Measurements from ENCODE around the gene CSRP1.
"Not testable (repeated sequence)": the region's sequence is repeated elsewhere in the genome, so short reads cannot be mapped to it uniquely, and the experiment has no call there.

The CSRP1 gene

DNA sequence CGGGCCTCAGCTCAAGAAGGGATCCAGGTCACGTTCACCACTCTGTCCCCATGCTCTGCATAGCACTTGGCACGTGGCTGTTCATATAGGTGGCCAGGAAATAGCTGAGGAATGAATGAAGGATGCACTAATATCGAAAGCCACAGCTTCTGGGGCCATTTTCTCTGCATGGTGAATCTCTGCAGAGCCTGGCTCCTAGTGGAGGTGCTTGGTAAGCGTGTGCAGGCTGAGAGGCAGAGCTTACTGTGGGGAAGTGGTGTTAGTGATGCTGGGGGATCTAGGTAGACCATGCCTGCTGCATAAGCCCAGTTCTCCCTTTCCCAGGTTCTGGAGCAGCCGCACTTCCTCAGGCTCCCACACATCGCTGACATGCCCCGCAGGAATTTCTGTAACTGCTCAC lies 8.3 kb downstream of the CSRP1 start:
- no peak overlapping the region for H3K27ac Mint-ChIP-seq
- H3K27me3 Mint-ChIP-seq = no peaks in the 10 kb centered on the region
- no peaks in the 10 kb centered on the region for H3K9me3 Mint-ChIP-seq (ENCODE audit: low read depth)
- peaks cover 3% of the 10 kb centered on the region for H3K36me3 Mint-ChIP-seq
- H3K4me3 Mint-ChIP-seq = no peak overlapping the region
- peaks cover 8% of the 10 kb centered on the region for H3K4me1 Mint-ChIP-seq (ENCODE audit: low read depth)

DNA sequence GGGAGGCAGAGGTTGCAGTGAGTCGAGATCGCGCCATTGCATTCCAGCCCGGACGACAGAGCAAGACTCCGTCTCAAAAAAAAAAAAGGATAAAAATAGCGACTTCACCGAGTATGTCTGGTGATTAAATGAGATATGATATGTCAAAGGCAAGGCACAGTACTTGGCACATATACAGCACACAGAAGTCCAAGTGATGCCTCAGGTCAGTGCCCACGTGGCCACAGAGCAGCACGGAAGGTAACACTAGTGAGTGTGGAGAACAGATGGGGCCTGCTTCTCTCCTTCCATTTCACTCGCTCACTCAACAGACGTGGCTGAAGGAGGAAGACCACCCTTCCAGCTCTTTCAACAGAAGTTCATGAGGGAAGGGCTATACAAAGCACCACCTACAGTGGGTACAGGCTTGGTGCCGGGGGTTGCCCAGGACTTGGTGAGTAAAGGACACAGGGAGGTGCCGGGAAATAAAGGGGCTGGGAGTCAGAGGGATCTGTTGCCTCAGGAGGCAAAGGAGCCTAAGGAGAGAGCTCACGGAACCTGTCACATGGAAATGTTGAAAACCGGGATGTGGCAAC lies 8.9 kb downstream of the CSRP1 start:
- H3K27me3 Mint-ChIP-seq = no peaks in the 10 kb centered on the region
- no peak overlapping the region for H3K27ac Mint-ChIP-seq
- H3K4me3 Mint-ChIP-seq = no peak overlapping the region
- H3K4me1 Mint-ChIP-seq (ENCODE audit: low read depth) = peaks cover 3% of the 10 kb centered on the region
- H3K36me3 Mint-ChIP-seq = peaks cover 3% of the 10 kb centered on the region
- no peaks in the 10 kb centered on the region for H3K9me3 Mint-ChIP-seq (ENCODE audit: low read depth)

DNA sequence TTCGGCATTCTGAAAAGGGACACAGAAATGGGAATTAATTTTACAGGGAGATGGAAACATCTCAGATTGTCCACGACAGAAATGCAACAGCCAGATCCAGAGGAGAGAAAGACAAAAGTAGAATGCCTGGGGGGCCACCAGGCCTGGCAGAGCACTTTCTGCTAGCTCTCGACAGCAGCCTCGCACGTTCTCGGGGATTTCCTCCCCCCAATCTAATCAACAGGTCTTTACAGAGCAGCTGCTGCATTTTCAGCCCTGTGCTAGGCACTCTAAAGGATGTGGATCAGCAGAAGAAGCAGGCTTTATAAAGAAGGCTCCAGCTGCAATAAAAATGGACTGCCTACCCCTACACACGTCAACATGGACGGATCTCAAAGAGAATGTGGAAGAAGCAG lies 10.6 kb downstream of the CSRP1 start:
- H3K9me3 Mint-ChIP-seq (ENCODE audit: low read depth) = no peaks in the 10 kb centered on the region
- H3K27ac Mint-ChIP-seq = no peak overlapping the region
- H3K4me3 Mint-ChIP-seq = no peak overlapping the region

DNA sequence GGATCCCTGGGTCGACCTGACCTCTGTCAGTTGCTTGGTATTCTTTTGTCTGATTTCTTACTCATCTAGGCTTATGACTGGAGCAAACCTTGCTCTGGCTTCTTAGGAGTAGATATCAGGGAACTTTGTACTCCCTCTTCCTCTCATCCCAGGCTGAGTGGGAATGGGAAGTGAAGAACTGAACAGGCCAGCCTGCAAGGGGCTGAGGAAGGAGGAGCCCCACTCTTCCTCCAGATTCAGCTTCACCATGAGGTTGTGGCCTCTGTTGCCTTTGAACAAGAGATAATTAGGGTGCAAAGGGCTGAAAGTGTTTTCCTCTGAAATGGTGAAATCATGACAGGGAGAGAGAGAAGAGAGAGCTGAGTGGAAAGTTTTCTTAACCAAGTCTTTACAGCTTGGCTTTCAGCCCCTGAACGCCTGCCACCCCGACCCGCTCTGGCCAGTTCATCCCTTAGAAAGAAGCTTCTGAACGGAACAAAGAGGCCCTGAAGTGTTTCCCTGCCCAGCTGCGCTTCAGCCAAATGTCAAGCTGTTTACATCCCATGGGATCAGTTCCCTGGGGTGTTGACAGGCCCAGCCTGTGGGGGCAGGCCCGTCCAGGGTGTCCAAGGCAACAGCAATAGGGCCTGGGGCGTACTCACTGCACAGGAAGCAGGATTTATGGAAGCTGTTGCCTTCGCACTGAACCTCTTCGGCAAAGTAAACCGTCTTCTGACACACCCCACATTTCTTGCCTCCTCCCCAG lies 11.2 kb downstream of the CSRP1 start:
- Mint-ChIP-seq H3K27ac (no peak overlapping the region), H3K4me1 (ENCODE audit: low read depth) (no peaks in the 10 kb centered on the region), H3K9me3 (ENCODE audit: low read depth) (no peaks in the 10 kb centered on the region)

More for the DNA sequence above, 10.6 kb downstream of the CSRP1 start:
- H3K4me1 Mint-ChIP-seq (ENCODE audit: low read depth) = no peaks in the 10 kb centered on the region
- peaks cover 3% of the 10 kb centered on the region for H3K36me3 Mint-ChIP-seq
- H3K27me3 Mint-ChIP-seq = no peaks in the 10 kb centered on the region

DNA sequence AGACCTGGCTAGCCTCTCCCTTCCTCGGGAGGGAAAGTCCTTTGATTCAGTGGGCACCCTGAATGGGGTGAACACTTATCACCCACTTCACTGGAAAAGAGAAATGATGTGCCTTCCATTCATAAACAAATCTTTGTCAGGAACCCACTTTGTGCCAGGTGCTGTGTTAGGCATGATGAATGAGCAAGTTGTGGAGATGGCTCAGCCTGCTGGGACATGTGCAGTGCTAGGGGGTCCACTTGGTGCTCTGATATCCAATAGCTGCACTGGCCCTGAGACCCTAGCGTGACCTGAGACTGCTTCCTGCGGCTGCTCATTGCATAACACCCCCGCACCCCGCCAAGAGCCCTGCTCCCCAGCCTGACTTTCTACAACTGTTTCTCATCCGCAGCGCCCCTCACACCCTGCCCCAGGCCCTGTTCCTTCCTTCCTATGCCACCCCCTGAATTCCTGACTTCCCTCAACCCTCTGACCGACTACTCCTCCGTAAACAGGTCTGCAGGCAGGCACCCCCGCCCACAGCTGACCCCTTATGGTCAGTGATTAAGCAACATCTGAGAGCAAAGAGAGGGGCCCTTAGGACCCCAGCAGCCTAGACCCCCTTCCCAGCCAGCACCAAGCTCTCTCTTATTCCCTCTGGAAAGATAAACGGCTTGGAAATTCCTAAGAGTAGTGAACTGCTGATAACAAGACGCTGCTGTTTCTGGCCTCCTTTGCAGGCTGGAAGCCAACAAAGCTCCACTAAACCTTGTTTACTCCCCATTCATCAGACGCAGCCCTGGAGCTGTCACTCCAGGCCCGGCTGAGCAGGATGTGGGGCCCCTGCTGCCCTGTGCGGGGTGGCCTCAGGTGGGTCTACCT lies 12.9 kb downstream of the CSRP1 start:
- no peak overlapping the region for H3K4me3 Mint-ChIP-seq
- H3K27ac Mint-ChIP-seq = no peak overlapping the region
- peaks cover 5% of the 10 kb centered on the region for H3K36me3 Mint-ChIP-seq
- no peaks in the 10 kb centered on the region for H3K27me3 Mint-ChIP-seq
- no peaks in the 10 kb centered on the region for H3K4me1 Mint-ChIP-seq (ENCODE audit: low read depth)
- H3K9me3 Mint-ChIP-seq (ENCODE audit: low read depth) = no peaks in the 10 kb centered on the region

More for the DNA sequence above, 11.2 kb downstream of the CSRP1 start:
- Mint-ChIP-seq H3K4me3 (no peak overlapping the region), H3K36me3 (peaks cover 3% of the 10 kb centered on the region), H3K27me3 (no peaks in the 10 kb centered on the region)

DNA sequence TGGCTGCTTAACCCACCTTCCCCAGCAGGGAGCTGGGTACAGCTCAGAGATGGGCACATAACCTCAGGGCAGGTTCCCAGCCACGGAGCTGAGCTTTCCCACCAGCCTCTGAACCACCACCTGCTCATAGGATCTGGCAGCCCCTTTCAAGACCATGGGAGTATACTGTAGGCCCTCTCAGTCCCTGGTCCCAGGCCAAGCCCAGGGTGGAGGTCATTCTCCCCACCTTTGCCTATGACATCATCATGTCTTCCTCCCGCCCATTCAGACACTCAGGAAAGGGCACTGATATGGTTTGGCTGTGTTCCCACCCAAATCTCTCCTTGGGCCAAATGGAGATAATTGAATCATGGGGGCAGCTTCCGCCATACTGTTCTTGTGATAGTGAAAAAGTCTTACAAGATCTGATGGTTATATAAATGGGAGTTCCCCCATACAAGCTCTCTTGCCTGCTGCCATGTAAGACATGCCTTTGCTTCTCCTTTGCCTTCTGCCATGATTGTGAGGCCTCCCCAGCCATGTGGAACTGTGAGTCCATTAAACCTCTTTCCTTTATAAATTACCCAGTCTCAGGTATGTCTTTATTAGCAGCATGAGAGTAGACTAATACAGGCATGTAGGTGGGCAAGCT lies 13.8 kb downstream of the CSRP1 start:
- H3K9me3 Mint-ChIP-seq (ENCODE audit: low read depth); H3K27me3 Mint-ChIP-seq; H3K27ac Mint-ChIP-seq; H3K4me3 Mint-ChIP-seq; H3K36me3 Mint-ChIP-seq; H3K4me1 Mint-ChIP-seq (ENCODE audit: low read depth): not testable (repeated sequence)

DNA sequence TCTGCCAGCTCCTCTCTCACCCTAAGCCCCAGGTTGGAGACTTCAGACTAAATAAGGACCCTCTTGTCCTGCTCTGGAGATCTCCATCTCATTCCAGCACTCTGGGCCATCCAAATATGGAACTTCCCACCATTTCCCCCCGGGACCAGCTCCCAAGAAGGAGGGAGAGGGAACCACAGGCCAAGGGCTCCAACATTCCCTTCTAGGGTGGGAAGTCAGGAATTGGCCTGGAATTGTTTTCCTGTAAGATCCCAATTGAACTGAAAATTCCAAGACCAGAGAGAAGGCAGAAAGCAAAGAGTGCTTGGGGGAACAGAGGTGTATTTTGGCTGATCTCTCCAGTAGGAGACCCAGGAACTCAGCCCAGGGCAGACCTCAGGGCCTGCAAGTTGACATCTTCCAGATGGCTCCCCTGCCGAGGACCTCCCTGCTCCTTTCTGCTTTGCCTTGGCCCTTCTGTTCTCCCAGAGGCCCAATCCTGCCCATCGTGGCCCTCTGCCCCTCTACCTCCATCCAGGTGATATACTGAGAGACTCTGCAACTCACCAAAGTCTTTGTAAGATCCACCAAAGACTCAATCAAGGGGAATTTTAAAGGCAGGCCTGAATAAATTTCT lies 14.9 kb downstream of the CSRP1 start:
- Mint-ChIP-seq H3K27ac (no peak overlapping the region), H3K36me3 (peaks cover 5% of the 10 kb centered on the region), H3K9me3 (ENCODE audit: low read depth) (no peaks in the 10 kb centered on the region), H3K4me1 (ENCODE audit: low read depth) (no peaks in the 10 kb centered on the region), H3K27me3 (no peaks in the 10 kb centered on the region), H3K4me3 (no peak overlapping the region)

DNA sequence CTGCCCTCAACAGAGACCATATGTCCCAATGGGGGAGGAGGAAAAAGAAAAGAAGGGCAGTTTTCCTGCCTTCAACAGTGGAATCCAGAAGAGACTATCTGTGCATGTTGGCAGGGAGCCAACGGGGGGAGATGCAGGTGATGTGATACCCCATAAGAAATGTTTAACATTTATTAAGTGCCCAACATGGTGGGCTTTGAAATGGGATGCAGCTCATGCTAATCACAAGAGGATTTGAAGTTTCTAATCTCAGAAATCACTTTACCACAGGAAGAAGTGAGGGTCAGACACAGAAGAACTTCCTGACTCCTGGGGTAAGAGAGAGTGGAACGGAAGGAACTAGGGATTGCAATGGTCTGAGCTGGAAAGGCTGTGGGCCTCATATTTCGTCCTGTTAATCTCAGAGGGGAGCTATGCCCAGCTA lies 16.2 kb downstream of the CSRP1 start:
- Mint-ChIP-seq H3K27ac (no peak overlapping the region), H3K27me3 (no peaks in the 10 kb centered on the region), H3K9me3 (ENCODE audit: low read depth) (no peaks in the 10 kb centered on the region), H3K36me3 (peaks cover 5% of the 10 kb centered on the region), H3K4me1 (ENCODE audit: low read depth) (no peaks in the 10 kb centered on the region), H3K4me3 (no peak overlapping the region)

DNA sequence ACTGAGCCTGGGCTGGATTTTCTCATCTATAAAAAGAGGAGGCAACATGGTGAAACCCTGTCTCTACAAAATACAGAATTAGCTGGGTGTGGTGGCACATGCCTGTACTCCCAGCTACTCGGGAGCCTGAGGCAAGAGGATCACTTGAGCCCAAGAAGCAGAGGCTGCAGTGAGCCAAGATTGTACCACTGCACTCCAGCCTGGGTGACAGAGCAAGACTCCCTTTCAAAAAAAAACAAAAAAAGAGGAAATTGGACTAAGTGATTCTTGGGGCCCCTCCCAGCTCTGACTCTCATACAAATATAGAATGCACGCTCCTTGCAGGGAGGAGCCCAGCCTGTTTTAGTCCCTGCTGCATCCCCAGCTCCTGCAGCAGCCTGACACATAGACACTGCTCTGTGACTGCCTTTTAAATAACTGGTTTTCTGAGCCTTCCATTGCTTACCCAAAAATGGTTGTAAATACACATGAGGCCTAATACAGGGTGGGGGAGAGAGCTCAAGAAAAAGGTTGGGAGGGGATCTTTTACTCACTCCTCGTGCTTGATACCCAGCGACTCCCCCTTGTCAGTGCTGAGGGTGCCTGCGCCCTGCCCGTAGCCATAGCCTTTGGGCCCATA lies 17.2 kb downstream of the CSRP1 start:
- no peak overlapping the region for H3K4me3 Mint-ChIP-seq

DNA sequence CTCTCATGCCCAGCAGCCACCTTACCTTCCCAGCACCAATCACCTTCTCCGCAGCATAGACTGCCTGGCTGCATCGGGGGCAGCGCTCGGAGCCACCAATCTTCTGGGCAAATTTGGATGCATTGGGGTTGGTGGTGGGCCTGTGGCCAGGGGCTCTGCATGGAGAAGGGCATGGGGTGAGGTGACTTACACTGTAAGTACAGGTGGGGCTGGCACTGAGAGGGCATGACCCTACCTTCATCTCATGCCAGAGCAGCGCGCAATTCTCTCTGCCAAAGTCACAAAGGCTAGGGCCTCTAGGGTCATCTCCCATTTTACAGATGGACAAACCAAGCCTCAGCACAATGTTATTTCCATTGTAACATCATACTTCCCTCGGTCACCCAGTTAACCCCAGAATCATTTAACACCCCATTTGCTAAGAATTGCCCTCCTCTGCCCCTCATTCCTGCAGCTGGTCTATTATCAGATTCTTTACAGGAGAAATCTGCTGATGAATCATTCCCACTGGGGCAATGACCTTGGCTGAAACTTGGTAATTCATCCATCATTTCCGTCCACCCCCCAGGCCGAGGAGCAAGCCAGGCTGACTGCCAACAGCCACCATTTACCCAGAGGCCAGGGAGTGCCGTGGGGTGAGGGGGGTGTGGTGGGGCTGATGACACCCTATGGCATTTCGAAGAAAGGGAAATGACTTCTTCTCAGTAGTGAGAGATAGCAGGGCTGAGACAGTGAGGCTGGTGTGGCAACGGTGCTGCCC lies 17.9 kb downstream of the CSRP1 start:
- Mint-ChIP-seq H3K9me3 (ENCODE audit: low read depth) (no peaks in the 10 kb centered on the region), H3K36me3 (peaks cover 2% of the 10 kb centered on the region), H3K27me3 (no peaks in the 10 kb centered on the region), H3K4me1 (ENCODE audit: low read depth) (no peaks in the 10 kb centered on the region), H3K4me3 (no peak overlapping the region), H3K27ac (no peak overlapping the region)

More for the DNA sequence above, 17.2 kb downstream of the CSRP1 start:
- Mint-ChIP-seq H3K36me3 (peaks cover 4% of the 10 kb centered on the region), H3K27ac (no peak overlapping the region), H3K27me3 (no peaks in the 10 kb centered on the region), H3K4me1 (ENCODE audit: low read depth) (no peaks in the 10 kb centered on the region), H3K9me3 (ENCODE audit: low read depth) (no peaks in the 10 kb centered on the region)

DNA sequence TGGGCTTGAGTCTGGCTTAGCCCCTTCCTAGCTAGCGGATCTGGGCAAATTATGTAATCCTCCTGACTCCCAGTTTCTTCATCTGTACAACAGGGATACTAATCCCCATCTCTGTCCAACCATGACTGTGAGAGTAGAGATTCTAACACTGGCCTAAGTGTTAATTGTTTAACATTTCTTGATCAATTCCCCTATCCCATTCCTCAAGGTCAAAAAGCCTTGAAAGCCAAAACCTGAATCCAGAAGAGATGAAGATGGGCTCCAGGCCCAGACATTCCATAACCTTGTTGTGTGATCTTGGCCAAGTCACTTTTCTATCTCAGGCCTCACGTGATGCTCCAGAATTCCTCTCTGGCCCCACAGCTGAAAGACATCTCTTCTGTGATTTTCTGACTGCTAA lies 19.2 kb downstream of the CSRP1 start:
- Mint-ChIP-seq H3K4me3 (no peak overlapping the region), H3K4me1 (ENCODE audit: low read depth) (no peaks in the 10 kb centered on the region), H3K9me3 (ENCODE audit: low read depth) (no peaks in the 10 kb centered on the region), H3K27ac (no peak overlapping the region), H3K36me3 (peaks cover 2% of the 10 kb centered on the region), H3K27me3 (no peaks in the 10 kb centered on the region)

DNA sequence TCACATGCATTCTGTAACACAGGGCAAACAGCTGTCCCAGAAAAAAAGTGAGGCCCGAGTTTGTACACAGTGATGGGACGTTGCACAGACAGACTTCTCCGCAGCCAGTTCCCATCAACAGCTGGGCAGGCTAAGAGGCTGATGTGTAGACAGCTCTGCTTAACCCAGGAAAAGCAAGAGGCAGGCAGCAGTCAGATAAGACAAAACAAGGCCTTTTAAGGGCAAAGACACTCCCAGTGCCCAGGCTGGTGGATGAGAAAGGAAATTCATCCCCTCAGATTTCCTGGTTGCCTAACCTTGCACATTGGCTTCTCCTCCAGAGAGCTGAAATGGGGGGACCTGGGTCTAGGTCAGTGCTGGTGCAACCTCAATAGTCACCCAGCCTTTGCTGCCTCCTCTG lies 20.7 kb downstream of the CSRP1 start:
- Mint-ChIP-seq H3K36me3 (peaks cover 2% of the 10 kb centered on the region), H3K27me3 (peaks cover under 1% of the 10 kb centered on the region), H3K27ac (peak overlapping the region; percentile 70), H3K9me3 (ENCODE audit: low read depth) (no peaks in the 10 kb centered on the region), H3K4me3 (no peak overlapping the region), H3K4me1 (ENCODE audit: low read depth) (peaks cover 6% of the 10 kb centered on the region)

DNA sequence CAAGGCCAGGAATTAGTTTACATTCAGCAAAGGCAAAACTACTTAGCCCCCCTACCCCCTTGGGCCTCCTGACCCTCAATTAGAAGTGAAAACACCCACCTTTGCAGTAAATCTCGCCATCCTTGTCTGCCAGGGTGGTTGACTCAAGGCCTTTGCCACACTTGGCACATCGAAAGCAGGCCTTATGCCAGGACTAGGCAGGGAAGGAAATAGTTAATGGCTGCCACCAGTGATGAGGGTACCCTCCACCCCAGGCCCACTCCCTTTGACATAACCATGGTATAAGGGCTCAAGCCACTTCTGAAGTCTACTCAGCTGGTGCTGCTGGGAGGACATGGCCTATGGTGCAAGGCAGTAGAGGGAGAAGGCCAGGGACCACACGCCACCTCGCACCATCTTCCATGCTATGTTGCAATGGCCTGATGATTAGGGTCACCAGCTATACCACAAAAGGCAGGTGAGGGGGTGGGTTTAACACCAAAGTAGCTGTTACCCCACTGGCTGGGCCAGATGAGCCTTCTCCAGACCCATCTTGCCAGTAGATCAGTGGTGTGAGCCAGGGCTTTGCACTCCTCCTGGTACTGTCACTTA lies 21.6 kb downstream of the CSRP1 start:
- Mint-ChIP-seq H3K27ac (no peak overlapping the region), H3K36me3 (peaks cover 2% of the 10 kb centered on the region)

More for the DNA sequence above, 21.6 kb downstream of the CSRP1 start:
- Mint-ChIP-seq H3K27me3 (peaks cover 2% of the 10 kb centered on the region), H3K4me1 (ENCODE audit: low read depth) (peaks cover 10% of the 10 kb centered on the region), H3K9me3 (ENCODE audit: low read depth) (no peaks in the 10 kb centered on the region), H3K4me3 (no peak overlapping the region)
